GM10266 (cell line): ENCODE measurements around the gene SLC6A4.

Source experiments
- DNase-seq: peaks from one replicate; pipeline ENCODE4 v3.0.0; 2012; ENCODE audit errors: extremely low spot score
- CTCF ChIP-seq: IDR thresholded peaks from 2 replicates; pipeline ENCODE4 v1.5.1; 2012; ENCODE audit warnings: mild to moderate bottlenecking, low read depth; ENCODE audit not compliant: control insufficient read depth, insufficient read depth; ENCODE audit errors: missing control alignments

The SLC6A4 gene

GRCh38 chr17:30239089-30239462 is 3.6 kb upstream of the SLC6A4 start:
- no peak for TF ChIP-seq CTCF
- no peak for DNase-seq

- DNase-seq = no peak
- no peak for TF ChIP-seq CTCF
Measured at GRCh38 chr17:30238387-30239088, 3.0 kb upstream of the SLC6A4 start.

GRCh38 chr17:30238003-30238344 is 2.5 kb upstream of the SLC6A4 start:
- no peak for DNase-seq
- no peak for TF ChIP-seq CTCF

GRCh38 chr17:30237296-30238002 is 2.0 kb upstream of the SLC6A4 start:
- no peak for DNase-seq
- TF ChIP-seq CTCF = no peak

GRCh38 chr17:30236766-30237165 is 1.3 kb upstream of the SLC6A4 start:
- DNase-seq = peak; percentile 73
- peak; percentile 70 for TF ChIP-seq CTCF

- DNase-seq = no peak
Measured at GRCh38 chr17:30236297-30236624, 764 bp upstream of the SLC6A4 start.

More at GRCh38 chr17:30236297-30236624, 764 bp upstream of the SLC6A4 start:
- no peak for TF ChIP-seq CTCF
